Stimulated activated CD4-positive, alpha-beta T cell treated with anti-CD3 and anti-CD28 coated beads, Interleukin-12 subunit alpha, Interleukin-12 subunit beta, amount 100 ng/mL, for 4 hours (primary cell): Measurements from ENCODE around the gene PLK1.
"Not testable (repeated sequence)": the region's sequence is repeated elsewhere in the genome, so short reads cannot be mapped to it uniquely, and the experiment has no call there.

Experiments used
- DNase-seq: peaks from one replicate; pipeline ENCODE4 v3.0.0-alpha.2; 2020

PLK1 gene

GRCh38 chr16:23678430-23679273 lies at the start of gene PLK1:
Gene PLK1, plus strand, starts transcription at chr16:23678889. Its CDS starts 44 bp downstream, at chr16:23678933.
- DNase-seq = peak; percentile 68

DNA sequence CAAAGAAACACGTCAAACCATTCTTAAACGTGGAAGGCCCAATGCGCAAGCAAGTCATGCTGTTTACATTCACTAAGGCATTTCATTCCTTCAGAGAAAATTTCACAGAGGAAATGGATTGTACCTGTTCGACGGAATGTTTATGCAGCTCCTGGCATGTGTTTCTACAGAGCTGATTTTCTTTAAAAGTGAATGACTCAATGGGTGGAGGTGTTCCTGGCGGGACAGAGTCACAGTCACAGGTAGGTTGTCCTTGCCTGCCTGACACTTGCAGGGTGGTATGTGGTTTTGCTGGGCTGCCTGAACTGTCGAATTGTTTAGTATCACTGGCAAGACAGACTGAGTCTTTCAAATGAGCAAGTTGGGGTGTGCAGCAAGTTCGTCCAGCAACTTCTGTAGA lies 49.2 kb upstream of the PLK1 start:
- no peak for DNase-seq

DNA sequence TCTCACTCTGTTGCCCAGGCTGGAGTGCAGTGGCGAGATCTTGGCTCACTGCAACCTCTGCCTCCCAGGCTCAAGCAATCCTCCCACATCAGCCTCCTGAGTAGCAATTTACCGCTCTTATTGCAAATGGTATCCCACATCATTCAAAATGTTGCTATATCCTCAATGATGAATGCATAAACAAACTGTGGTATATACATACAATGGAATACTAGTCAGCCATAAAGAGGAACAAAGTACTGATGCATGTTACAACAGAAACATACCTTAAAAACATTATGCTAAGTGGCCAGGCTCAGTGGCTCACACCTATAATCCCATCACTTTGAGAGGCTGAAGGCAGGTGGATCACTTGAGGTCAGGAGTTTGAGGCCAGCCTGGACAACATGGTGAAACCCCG lies 46.8 kb upstream of the PLK1 start:
- not testable (repeated sequence) for DNase-seq

GRCh38 chr16:23634461-23635036 lies 44.1 kb upstream of the PLK1 start:
- DNase-seq = no peak

DNA sequence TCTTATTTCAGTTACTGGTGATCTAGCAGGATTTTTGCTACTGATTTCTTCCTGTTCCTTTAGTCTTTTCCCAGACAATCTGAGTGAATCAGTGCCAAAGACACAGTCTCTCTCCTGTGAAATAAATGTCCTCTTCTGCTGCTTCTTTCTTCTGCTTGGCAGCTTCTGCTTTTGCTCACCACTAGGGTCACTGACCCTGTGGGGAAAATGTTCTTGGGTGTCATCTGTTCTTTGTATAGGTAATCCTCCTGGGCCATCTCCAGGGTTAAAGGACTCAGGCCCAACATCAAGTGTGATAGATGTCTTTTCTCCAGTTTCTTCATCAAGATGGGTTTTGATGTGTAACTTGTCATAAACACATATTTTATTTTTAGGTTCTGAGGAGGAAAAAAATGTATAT lies 42.7 kb upstream of the PLK1 start:
- DNase-seq = no peak

- no peak for DNase-seq
Measured at GRCh38 chr16:23640615-23640930, 38.1 kb upstream of the PLK1 start.

DNA sequence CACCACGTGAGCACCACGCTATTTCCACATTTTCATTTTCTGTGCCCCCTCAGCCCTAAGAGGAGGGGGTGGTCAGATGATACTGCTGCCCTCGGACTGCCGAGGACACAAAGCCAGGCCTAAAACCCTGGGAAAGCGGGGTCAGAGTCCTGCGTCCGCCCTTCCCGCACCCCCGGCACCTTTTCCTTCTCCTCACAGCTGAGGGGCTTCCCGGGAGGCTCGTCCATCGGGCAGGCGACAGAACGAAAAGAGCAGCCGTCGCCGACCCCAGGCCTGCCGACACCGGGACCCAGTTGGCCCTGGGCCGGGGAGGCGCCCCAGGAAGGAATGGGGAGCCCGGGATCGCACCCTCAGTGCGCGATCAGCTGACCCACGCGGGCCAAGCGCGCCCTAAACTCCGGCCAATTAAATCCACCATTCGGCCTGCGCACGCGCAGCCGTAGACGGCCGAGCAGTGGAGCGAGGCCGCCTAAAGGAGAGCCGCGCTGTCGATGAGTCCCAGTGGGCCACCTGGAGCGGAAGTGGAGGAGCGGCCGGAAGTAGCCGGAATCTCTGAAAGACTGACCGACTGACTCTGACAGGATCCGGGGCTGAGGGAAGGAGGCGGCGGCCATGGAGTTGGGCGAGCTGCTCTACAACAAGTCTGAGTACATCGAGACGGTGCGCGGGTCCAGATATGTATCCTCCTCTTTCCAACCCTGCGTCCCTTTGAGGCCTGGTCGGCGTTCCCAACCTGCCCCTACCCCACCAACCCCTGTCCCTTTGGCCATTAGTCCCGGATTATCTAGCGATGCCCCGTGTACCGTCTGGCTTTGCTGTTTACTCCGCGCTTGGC lies 37.5 kb upstream of the PLK1 start, which contains the start of the genes DCTN5 and PALB2:
Gene DCTN5 (plus strand): TSS at position 536 of the 835 bp plus-strand sequence. CDS start 77 bp downstream, at position 613.
Gene PALB2 (minus strand): TSS at position 380 of the 835 bp plus-strand sequence. CDS start 153 bp downstream, at position 227.
- peak; percentile 82 for DNase-seq

- DNase-seq = no peak
Measured at GRCh38 chr16:23642246-23642774, 36.4 kb upstream of the PLK1 start.

DNA sequence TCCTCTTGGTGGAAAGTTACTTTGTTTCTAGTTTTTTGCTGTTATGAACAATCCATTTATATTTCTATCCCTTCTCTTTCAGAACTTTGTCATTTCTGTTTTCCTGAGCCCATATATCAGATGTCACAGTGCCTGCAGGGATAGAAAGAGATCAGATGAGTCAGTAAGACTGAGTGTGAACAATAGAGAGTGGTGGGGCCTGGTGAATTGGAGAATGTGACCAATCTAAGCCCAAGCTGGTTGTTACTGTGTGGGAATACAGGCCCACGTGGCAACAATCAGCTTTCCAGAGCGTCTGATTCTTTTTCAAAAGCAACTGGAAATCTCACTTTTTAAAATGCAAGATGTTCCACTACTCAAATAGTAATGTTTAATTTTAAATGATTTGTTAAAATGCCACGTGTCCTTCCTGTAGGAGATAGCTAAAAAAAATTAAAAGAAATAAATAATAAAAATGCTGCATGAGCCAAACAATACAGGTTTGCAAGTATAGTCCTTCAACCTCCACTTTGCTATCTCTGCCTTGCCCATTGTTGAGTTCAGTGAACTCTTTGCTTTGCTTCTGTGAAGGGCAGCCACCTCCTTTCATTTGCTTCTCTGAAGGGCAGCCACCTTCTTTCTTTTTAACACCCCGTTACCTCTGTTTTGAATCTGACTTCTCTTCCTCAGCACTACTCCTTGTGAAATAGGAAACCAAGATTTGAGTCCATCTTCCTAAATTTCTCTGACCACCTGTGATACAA lies 27.8 kb upstream of the PLK1 start:
- no peak for DNase-seq

DNA sequence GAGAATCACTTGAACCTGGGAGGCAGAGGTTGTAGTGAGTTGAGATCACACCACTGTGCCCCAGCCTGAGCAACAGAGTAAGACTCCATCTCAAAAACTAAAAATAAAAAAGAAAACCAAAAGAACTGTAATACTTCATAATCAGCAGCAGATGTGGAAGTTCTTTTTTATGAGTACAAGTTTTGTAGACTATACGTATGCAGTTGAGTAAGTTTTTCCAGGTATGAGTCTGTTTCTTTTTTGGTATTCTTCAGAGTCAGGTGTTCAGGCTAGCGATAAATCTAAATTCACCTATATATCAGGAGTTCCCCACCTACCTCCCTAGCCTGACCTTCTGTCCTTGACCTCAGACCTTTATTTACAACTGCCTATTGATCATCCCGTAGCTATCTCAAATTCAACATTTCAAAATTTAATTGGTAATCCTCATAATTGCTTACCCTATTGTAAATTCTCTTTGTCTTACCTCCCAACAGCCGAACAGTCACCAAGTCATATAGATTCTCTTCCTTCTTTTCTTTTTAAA lies 26.7 kb upstream of the PLK1 start:
- DNase-seq = no peak

GRCh38 chr16:23663918-23664317 lies 14.8 kb upstream of the PLK1 start:
- DNase-seq = no peak

GRCh38 chr16:23666571-23667354 lies 11.9 kb upstream of the PLK1 start:
- DNase-seq = no peak

- no peak for DNase-seq
Measured at GRCh38 chr16:23667355-23667659, 11.4 kb upstream of the PLK1 start.

- no peak for DNase-seq
Measured at GRCh38 chr16:23668225-23668624, 10.5 kb upstream of the PLK1 start.

DNA sequence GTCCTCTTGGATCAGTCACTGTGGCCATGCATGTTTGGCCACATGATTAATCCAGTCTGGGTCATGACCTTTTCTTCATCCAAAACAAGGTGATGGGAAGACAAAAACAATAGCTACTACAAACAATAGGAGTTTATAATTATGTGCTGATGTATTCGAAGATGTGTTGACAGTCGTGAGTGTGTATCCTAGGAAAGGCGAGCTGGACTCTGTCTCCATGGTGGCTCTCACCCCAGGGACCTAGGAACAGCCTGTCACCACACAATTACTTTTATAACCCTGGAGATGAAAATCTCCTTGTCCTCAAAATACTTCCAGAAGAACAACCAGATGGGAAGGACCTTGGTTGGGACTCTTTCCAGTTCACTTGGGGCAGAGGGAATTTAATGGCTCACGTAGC lies 9.8 kb upstream of the PLK1 start:
- DNase-seq = no peak

DNA sequence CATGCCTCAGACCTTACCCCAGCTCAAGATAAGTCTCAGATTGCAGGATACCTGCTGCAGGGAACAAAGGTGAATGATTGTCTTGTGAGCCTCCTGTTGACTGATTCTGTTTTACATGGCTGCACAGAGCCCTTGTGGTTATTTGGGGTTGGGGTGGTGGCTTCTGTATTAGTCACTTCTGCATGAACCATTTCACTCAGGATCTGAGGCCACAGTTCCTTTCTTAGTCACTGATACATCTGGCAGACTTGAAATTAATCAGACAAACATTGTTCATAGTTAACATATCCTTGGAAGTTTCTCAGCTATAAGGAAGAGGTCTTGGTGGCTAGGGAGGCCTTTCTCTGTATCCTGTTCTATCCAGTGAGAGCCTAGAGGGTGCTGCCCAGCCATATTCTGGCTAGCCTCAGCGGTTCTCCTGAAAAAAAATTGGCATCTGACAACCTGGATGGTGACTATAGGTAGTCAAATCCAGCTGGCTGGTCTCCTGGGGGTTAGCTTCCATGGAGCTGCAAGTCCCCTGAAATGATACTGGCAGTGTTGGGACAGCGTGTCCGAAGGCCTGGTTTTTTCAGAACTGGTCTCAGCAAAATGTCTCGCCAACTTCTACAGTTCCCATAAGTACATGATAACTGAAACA lies 8.4 kb upstream of the PLK1 start:
- DNase-seq = no peak

DNA sequence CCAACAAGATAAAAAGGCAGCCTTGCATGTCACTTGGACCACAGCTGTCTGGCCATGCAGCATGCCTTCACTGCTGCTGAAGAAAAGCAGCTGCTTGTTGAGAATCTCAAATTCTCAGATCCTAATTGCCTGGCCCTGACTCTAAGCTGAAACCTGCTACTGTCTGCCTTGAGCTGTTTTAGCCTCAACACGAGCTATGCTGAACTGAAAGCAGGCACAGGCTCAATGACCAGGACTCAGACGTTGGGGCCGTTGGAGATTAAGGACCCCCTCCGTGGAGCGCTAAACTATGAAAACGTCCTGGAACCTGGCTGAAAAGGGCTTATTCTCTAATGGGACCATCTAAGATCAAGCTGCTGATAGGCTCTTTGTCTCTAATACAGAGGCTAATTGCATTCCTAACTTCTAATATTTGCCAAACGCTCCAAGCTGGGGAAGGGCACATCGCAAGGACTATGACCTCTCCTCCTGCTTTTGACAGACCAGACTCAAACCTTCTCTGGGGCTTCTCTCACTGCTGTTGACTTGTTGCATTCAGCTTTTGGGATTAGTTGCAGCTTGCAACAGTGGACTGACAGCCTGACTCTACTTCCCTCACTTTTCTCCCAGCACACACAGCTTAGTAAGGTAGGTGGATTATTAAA lies 4.6 kb upstream of the PLK1 start:
- no peak for DNase-seq

DNA sequence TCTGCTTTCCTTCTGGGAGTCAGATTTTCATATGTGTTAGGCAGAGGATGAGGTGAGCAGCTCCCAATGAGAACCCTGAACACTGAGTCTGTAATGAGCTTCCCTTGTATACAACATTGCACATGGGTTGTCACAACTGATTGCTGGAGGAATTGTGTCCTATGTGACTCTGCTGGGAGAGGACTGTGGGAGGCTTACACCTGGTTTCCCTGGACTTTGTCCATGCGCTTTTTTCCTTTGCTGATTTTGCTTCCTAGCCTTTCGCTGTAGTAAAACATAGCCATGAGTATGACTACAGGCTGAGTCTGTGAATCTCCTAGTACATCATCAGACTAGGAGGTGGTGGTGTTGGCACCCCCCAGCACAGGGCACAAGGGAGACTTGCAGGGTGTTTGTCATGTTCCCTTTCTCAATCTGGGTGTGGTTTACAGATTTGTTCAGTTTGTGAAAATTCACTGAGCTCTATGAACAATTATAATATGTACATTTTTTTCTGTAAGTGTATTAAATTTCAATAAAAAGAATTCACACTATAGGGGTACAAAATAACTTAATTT lies 1.7 kb upstream of the PLK1 start:
- no peak for DNase-seq

DNA sequence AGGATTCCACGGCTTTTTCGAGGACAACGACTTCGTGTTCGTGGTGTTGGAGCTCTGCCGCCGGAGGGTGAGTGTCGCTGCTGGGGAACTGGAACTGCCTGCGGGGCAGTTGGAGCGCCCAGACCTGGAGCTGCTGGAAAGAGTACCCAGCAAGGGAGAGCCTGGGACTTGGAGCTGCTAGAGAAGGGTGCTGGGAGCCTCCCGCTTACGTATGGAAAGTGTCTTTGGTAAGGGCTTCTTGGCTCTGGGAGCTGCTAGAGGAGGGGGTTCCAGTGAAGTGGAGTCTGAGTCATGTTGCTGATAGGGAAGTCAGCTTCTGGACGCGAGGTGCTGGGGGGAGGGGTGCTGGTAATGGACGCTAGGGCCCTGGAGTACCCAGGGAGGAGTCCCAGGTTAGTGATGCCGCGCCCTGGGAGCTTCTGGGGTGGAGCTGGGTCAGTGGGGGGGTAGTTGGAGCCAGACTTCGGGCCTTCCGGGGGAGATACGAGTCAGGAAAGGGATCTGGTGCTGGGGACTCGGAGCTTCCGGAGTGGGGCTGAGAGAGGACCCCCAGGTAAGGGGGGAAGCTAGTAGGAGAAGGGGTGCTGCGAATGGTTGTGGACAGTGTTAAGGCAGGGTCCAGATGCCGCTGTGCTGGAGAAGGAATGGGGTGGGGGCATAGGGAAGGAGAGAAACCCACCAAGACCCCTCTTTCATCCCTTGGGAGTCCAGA lies 741 bp downstream of the PLK1 start:
- no peak for DNase-seq

DNA sequence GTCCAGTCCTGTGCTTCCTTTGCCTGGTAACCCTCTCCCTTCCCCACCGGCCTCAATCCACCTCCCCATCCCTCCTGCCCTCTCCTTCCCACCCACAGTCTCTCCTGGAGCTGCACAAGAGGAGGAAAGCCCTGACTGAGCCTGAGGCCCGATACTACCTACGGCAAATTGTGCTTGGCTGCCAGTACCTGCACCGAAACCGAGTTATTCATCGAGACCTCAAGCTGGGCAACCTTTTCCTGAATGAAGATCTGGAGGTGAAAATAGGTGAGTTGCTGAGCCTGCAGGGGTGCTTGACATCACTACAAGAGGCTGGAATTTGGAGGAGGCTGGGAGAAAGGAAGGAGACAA lies 1.3 kb downstream of the PLK1 start:
- DNase-seq = no peak
